Testis (tissue), 2 donors: Measurements from ENCODE around the gene SBSN.

Experiments used
- CTCF ChIP-seq, 3 experiments: fragments of 450-650 bp in 2 of 3; fragments of 200-600 bp in 1 of 3; sonication (generic) in 1 of 3; IDR thresholded peaks; one replicate each; pipeline ENCODE4 v1.5.1; 2016 to 2019; ENCODE audit warnings: antibody characterized with exemption in 3 of 3, mild to moderate bottlenecking in 2 of 3, moderate library complexity in 1 of 3
- POLR2A ChIP-seq: fragments of 450-650 bp; IDR thresholded peaks from one replicate; pipeline ENCODE4 v1.6.1; 2017; ENCODE audit warnings: antibody characterized with exemption, mild to moderate bottlenecking, moderate library complexity

DNA sequence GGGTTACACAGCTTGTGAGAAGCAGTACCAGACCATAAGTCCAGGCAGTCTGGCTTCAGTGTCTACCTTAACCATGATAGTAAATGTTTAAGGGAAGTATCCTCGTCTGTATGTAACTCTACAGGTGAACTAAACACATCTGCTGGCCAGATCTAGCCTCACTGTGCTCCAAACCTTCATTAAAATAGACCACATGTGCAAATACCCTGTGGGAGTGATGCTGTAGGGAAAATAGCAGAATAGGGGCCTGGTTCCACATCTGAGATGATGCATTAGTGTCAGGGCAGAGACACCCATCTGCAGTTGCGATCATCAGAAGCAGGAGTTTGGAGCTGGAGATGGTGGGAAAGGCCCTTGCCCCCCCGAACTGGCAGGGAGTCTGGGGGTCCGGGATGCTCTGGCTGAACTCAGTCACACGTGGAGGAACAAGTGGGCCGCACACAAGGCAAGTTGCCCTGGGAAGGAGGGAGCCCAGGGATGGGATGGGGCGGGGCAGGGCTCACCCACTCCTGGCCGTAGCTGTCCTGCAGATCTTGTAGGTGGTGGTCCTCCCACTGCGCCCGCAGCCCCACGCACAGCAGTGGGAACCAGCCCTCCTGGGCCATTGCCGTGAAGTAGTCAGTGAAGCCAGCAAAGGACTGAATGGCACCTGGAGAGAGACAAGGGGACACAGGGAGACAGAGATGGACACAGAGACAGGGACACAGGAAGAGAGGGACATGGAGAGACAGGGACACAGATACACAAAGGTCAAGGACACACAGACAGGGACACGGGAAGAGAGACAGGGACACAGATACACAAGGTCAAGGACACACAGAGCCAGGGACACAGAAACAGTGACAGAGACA lies 24.6 kb upstream of the SBSN start:
- no peak for TF ChIP-seq CTCF (IDR thresholded peaks at IDR 0.05)
- TF ChIP-seq POLR2A = no peak
